ENCODE results near the gene KATNA1. TPM values are rescaled to one million over a fixed set of nuclear protein-coding genes. Genes with fewer than 3 reads are reported as not detected.

The KATNA1 gene
- total RNA-seq, 1 experiment from 2014 or later: 22.3 TPM

- no peak for DNase-seq (ENCODE audit: low read depth)
Observed at GRCh38 chr6:149614337-149614736, 34.2 kb downstream of the KATNA1 start.

DNA sequence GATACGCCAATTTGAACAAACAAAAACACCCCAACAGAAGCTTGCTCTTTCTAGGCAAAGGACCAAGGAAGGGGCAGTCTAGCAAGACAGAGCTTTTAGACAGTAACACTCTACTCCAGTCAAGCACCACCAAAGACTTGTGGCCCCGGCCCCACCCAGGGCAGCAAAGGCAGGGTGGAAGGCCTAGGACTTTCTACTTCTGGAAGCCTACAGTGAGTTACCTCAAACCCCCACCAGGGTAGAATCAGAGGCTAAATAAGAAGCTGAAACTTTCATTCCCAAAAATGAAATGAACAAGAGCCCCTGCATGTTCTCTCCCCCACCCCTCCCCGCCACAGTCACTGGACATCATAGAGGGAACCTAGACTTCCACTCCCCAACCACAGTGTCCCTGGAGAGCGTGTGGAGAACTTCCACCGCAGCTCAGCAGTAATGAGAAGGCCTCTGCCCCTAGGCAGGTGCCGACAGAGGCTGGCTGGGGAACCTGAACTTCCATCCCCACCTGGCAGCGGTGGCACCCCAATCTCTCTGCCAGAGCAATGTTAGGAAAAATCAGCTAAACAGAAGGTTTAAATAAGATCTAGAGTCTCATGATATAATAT, 40.0 kb downstream of the KATNA1 start:
- DNase-seq (ENCODE audit: low read depth): no peak

DNA sequence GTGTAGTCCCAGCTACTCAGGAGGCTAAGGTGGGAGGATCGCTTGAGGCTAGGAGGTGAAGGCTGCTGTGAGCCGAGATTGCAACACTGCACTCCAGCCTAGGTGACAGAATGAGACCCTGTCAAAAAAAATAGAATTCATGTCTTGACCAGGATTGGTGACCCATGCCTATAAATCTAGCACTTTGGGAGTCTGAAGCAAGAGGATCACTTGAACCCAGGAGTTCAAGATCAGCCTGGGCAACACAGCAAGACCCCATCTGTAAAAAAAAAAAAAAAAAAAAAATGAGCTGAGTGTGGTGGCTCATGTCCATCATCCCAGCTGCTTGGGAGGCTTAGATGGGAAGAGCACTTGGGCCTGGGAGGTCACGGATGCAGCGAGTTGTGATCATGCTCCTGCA, 48.0 kb downstream of the KATNA1 start:
- DNase-seq (ENCODE audit: low read depth): no peak

GRCh38 chr6:149593408-149593807, 55.1 kb downstream of the KATNA1 start:
- DNase-seq (ENCODE audit: low read depth): no peak

DNA sequence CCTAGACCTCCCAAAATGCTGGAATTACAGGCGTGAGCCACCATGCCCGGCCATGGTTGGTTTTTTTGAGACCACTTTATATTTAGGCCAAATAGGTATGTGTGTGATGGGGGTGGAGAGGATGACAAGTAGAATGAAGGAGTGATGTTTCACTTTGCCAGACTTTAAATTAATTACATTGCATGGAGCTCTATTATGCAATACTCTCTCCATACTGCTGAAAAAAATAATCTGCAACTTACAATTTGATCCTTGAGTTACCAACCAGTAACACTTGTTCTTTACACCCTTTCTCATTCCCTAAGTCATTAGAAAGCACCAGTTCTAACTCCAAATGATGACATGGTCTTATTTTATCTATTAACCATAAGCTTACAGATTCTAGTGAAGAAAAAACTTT, 55.5 kb downstream of the KATNA1 start:
- no peak for DNase-seq (ENCODE audit: low read depth)

GRCh38 chr6:149586149-149586548, 62.4 kb downstream of the KATNA1 start:
- no peak for DNase-seq (ENCODE audit: low read depth)

DNA sequence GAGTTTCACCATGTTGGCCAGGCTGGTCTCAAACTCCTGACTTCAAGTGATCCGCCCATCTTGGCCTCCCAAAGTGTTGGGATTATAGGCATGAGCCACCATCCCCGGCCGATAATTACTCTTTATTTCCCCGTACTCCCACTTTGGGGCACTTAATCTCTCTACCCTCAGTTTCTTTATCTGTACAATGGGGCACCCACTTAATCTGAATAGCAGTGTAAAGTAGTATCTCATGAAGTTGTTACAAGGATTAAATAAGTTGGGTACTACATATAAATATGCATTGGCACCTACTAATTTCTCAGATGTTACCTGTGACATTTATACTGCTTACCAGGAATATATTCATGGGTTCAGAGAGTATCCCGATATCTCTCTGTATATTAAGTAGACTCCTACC, 67.2 kb downstream of the KATNA1 start:
- DNase-seq (ENCODE audit: low read depth): no peak

DNA sequence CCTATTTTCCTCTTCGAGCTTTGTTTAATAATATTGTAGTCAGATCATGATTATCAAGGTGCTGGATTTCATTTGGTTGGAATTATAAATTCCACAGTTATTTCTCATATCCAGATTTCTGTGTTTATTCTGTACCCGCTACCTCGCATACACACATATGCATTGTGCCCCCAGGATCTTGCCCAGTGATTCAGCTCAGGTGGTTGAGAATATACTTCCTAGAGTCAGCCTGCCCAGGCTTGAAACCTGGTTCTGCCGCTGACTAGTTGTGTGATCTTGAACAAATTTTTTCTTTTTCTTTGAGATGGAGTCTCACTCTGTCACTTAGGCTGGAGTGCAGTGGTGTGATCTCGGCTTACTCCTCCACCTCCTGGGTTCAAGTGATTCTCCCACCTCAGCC, 67.6 kb downstream of the KATNA1 start:
- DNase-seq (ENCODE audit: low read depth): no peak

DNA sequence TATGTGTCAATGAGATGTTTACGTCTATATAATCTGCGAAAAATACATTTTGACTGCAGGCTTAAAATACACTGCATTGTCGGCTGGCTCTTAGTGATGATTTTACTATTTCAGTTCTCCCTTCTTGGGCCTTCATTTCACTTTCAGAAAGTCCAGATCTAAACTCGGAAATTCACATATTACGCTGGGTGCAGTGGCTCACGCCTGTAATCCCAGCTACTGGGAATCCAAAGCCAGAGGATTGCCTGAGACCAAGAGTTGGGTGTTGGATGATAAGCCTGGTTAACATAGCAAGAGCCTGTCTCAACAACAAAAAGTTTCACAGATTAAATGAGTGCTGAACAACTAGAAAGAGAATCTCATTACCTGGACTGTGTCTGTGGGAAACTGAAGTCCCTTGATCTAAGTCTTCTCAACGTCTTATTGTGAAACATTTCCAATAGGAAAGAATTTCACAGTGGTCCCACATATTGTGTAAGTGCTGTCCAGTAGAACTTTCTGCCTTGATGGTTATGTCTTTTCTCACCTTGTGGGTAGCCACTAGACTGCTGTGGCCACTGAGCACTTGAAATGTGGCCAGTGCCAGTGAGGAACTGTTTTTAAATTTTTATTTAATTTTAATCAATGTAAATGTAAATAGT, 80.4 kb downstream of the KATNA1 start:
- no peak for DNase-seq (ENCODE audit: low read depth)

DNA sequence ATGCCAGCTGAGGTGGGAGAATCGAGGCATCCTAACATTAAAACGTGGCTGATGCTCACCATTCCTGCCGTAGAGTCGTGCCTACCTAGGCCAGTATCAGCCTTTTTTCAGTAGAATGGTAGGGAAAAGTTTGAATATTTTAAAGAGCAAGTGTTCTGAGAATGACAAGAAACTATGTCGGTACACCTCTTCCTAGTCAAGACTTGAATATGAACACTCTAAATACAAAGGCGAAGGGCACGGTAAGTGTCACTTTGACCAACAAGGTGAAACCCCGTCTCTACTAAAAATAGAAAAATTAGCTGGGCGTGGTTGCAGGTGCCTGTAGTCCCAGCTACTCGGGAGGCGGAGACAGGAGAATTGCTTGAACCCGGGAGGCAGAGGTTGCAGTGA, 81.3 kb downstream of the KATNA1 start:
- no peak for DNase-seq (ENCODE audit: low read depth)

- DNase-seq (ENCODE audit: low read depth): peak; percentile 40
Observed at GRCh38 chr6:149566410-149567193, 81.9 kb downstream of the KATNA1 start.

DNA sequence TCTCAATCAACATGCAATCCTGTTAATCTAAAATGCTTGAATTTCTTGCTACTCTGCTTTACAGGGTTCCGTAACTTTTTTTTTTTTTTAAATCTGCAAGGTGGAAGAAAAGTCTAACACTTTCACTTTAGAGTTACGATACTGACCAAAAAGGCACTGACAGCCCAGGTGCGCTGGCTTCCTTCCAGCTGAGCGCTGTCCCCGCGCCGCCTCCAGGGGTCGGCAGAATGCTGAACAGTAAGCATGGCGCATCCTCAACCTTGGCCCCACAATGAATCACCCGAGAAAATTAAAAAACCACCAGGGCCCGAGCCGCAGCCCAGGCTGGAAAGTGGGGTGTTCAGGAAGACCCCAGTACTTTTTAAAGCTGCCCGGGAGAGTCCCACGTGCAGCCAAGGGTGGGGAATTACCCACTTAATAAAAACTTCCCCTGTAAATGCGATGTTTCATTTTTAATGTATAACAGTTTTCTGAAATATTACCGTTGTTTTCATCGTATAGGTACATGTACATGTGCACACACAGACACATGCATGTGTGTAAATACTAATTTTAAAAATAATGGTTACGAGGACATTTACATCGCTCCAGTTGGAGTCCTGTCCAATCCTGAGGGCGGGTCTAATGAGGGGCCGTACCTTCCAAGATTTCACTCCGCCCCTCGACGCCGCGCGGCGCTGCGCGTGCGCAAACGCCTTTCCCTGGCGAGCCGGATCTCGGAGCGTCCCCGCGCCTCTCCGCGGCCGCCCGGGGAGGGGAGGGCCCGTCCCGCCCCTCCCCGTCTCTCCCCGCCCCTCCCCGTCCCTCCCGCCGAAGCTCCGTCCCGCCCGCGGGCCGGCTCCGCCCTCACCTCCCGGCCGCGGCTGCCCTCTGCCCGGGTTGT, 82.7 kb downstream of the KATNA1 start, which contains the start of gene GINM1:
Gene GINM1, plus strand, starts transcription at position 849 of the 883 bp plus-strand sequence. CDS start 40 bp downstream, outside the sequence.
- peak; percentile 91 for DNase-seq (ENCODE audit: low read depth)

- DNase-seq (ENCODE audit: low read depth): no peak
Observed at GRCh38 chr6:149563928-149564325, 84.6 kb downstream of the KATNA1 start.

DNA sequence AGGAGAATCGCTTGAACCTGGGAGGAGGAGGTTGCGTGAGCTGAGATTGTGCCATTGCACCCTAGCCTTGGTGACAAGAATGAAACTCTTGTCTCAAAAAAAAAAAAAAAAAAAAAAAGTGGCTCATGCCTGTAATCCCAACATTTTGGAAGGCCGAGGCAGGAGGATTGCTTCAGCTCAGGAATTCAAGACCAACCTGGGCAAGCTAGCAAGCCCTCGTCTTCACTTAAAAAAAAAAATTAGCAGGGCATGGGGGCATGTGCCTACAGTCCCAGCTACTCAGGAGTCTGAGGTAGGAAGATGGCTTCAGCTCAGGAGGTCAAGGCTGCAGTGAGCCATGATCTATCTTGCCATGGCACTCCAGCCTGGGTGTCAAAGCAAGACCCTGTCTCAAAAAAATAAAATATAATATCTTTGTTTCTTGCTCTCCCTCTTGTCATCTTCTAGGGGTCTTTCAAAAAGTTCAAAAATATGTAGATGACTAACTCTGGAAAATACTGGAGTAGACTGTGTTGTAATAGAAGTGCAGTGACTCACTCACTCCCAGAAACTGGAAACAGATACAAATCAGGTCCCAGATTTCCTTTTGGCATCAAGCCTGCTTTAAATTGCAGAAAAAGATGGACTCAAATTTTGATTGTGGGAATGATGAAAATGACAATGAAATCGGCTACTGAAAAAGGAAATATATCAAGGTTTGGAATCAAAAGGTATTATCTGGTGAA, 85.1 kb downstream of the KATNA1 start:
- peak; percentile 78 for DNase-seq (ENCODE audit: low read depth)

DNA sequence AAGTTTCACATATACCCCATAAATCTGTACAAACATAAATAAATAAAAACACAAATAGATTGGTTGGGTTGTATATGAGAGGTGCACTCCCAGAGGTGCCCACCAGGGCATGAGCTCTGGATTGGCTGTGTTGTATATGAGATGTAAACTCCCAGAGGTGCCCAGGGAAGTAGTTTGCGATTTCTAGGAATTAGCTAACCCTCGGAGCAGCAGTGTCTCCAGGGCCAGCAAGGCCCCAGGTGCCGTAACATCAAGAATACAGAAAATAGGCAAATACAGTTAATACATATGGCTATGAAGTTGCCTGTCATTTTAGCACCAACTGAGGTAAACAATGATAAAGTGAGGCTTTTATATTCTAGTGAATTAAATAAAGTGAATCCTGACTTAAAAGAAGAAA, 87.8 kb downstream of the KATNA1 start:
- no peak for DNase-seq (ENCODE audit: low read depth)

- DNase-seq (ENCODE audit: low read depth): no peak
Observed at GRCh38 chr6:149559389-149559788, 89.1 kb downstream of the KATNA1 start.

DNA sequence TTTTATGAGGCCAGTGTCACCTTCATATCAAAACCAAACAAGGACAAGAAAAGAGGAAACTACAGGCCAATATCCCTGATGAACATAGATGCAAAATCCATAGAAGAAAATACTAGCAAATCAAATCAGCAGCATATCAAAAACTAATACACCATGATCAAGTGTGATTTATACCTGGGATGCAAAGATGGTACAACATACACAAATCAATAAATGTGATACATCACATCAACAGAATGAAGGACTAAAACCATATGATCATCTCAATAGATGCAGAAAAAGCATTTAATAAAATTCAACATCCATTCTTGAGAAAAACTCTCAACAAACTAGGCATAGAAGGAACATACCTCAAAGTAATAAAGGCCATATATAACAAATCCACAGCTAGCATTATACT, 90.5 kb downstream of the KATNA1 start:
- DNase-seq (ENCODE audit: low read depth): no peak

- no peak for DNase-seq (ENCODE audit: low read depth)
Observed at GRCh38 chr6:149551920-149552319, 96.6 kb downstream of the KATNA1 start.

GRCh38 chr6:149545754-149546471, 102.6 kb downstream of the KATNA1 start, which contains the start of gene PPIL4:
Gene PPIL4 (minus strand): TSS chr6:149546043. CDS start chr6:149546005, 38 bp downstream.
- DNase-seq (ENCODE audit: low read depth): peak; percentile 95

GRCh38 chr6:149545258-149545753, 103.2 kb downstream of the KATNA1 start:
- peak; percentile 63 for DNase-seq (ENCODE audit: low read depth)
